HG03097 (cell line): ENCODE data around the gene IREB2.
"Not testable (repeated sequence)": the region's sequence is repeated elsewhere in the genome, so short reads cannot be mapped to it uniquely, and the experiment has no call there.

ENCODE experiments used
- ATAC-seq: cut with Tn5 transposase; IDR thresholded peaks from one replicate; pipeline ENCODE4 v1.9.1; 2021; ENCODE audit not compliant: unreplicated experiment, low FRiP score

Gene IREB2, protein sequence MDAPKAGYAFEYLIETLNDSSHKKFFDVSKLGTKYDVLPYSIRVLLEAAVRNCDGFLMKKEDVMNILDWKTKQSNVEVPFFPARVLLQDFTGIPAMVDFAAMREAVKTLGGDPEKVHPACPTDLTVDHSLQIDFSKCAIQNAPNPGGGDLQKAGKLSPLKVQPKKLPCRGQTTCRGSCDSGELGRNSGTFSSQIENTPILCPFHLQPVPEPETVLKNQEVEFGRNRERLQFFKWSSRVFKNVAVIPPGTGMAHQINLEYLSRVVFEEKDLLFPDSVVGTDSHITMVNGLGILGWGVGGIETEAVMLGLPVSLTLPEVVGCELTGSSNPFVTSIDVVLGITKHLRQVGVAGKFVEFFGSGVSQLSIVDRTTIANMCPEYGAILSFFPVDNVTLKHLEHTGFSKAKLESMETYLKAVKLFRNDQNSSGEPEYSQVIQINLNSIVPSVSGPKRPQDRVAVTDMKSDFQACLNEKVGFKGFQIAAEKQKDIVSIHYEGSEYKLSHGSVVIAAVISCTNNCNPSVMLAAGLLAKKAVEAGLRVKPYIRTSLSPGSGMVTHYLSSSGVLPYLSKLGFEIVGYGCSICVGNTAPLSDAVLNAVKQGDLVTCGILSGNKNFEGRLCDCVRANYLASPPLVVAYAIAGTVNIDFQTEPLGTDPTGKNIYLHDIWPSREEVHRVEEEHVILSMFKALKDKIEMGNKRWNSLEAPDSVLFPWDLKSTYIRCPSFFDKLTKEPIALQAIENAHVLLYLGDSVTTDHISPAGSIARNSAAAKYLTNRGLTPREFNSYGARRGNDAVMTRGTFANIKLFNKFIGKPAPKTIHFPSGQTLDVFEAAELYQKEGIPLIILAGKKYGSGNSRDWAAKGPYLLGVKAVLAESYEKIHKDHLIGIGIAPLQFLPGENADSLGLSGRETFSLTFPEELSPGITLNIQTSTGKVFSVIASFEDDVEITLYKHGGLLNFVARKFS

DNA sequence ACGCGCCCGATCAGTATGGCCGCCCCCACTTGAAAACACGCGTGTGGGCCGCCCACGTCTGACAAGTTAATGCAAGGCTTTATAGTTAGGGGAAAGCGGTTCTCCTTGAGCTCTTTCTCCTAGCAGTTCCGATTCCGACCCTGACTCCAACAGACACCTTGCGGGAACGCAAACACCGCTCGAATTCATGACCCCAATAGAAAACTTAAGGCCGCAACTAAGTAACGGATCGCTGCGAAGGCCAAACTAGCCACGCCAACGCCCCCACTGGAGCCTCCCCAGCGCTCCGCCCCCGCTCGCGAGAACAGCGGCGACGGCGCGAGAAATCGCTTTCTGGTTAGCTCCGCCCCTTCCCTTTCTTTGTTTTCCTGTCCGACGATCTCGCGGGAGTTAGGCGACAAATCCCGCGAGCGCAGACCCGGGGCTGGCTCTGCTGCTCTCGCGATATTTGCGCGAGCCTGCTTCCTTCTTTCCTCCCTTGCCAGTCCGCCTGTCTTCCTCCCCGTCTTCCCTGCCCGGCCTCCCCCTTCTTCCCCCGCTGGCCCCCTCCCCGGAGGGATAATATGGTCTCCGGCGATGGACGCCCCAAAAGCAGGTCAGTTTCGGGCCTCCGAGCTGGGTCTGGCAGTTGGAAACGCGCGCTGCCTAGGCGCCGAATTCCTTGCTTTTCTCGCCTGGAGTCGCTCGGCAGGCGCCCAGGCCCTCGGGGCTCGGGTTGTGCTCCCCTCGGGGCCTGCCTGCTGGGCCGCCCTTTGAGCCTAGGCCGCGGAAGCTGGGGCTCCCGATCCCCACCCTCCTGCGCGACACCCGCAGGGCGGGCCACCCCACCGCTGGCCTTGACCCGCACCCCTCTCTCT is at the start of gene IREB2:
Gene IREB2, plus strand, starts transcription at position 455 of the 857 bp plus-strand sequence. Its CDS starts 122 bp downstream, at position 577.
- ATAC-seq, result peak; percentile 82

DNA sequence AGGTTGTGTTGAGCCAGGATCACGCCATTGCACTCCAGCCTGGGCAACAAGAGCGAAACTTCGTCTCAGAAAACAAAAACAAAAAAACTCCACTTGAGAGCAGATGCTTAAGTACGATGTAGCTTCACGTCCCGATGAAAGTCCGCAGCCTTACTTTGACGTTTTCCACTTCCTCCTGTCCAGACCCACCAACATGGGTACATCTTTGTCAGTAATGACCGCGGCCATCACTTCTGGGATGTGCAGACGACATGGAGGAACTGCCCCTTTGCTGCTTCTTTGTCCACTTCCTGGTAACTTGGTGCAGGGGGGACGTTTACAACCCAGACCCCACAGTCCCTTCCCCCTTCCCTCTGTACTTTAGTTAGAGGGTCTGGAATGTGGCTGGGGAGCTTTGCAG is 49.2 kb upstream of the IREB2 start:
- ATAC-seq, result no peak

DNA sequence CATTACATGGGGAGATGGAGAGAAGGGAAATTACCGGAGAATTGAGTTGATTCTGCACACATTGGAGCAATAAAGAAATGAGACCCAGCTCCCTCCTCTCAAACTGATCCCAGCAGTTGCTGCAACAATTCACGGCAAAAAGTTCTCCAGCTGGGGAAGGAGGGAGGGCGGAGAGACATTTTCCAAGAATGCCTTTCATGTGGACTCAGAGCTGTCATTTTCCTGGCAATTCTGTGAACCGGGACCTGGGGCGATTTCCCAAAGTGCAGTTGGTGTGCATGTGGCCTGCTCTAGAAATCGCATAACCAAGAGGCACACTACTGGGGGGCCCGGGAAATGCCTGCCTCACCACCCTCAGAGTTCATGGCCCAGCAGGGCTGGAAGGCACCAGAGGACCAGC is 48.7 kb upstream of the IREB2 start:
- no peak for ATAC-seq

DNA sequence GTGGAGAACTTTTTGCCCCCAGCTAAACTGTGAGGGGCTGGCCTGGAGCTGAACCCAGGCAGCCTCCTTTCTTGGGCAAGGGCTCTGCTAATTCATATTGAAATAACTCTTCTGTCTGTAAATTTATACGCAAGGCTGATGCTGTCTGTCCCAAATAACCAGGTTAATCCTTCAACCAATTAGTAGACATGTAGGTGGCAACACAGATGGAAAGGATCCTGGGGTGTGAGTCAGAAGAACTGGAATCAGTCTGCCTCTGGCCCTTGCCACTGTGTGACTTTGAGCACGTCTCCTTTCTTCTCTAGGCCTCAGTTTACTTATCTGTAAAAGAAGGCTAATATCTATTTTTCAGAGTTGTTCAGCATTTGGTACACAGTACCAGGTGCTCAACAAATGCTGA is 48.3 kb upstream of the IREB2 start:
- ATAC-seq, result no peak

DNA sequence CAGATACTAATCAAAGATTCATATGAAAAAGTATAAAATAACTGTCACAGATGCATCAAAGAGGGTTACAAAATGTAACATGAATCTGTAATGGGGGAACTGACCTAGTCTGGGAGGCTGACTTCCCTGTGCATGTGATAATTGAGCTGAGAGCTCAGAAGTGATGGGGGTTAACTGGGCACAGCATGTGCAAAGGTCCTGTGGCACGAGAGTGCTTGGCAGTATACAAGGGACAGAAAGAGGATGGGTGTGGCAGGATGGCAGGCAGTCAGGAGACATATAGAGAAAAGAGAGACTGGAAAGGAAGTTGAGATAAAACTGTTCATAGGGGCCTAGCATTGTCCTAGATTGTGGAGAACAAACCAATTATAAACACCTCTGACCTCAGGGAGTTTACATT is 47.8 kb upstream of the IREB2 start:
- no peak for ATAC-seq

DNA sequence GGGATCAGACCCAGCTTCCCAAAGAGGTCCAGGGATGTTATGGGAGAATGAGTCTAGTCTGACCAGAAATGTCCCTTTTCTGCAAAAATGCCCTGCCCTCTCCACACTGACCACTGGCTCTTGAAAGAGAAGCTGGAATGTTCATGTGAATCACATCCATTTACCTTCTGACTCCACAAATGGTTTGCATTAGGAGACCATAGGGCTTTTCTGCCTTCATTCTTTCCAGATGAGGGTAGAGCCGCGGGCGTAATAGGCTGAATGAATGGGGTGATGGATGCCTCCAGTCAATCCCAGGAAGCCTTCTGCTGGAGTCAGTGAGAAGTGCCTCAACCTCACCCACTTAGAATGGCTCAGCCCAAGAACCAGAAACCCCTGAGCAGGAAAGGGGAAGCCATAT is 47.2 kb upstream of the IREB2 start:
- ATAC-seq, result no peak

DNA sequence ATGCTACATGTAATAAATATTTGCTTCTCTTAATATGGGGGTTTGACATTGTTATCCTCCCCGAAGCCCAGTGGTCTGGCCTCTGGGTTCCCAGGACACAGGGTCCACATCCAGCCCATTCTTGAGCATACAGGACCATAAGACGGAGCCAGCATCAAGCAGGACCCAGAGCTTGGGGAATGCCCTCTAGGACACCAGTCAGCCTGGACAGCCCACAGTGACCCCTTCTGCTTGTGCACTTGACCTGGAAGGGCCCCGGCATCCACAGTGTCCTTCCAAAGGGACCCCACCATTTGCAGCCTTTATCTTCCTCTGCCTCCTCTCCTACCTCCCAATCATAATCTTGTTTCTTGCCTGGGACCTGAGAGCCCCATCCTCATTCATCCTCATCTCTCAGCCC is 46.2 kb upstream of the IREB2 start:
- no peak for ATAC-seq

DNA sequence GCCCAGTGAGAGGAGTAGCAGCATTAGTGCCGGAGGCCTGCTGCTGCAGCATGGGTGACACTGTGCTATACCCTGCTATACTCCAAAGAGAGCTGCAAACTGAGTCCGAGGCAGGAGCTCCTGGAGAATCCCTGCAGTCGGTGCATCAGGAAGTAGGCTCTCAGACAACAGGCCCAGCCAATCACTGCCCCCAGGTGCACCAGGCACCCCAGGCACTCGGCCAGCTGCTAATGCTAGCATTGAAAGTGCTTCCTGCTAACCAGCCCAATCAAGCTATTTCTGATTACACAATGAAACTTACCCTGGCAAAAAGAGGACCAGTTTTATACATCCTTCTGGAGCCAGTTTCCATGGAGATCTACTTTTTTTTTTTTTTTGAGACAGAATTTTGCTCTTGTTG is 45.6 kb upstream of the IREB2 start:
- ATAC-seq, result no peak

DNA sequence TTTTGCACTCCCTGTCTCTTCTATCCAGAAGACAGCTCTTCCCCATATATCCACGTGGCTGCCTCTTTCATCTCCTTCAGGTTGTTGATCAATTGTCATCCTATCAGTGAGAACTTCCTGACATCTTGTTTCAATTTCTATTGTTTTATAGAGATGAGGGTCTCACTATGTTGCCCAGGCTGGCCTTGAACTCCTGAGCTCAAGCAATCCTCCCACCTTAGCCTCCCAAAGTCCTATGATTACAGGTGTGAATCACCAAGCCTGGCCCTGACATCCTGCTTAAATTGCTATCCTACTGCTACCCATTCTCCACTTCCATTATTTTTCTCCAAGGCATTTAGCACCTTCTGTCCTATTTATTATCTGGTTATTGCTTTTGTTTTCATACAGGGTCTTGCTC is 44.9 kb upstream of the IREB2 start:
- ATAC-seq, result no peak

DNA sequence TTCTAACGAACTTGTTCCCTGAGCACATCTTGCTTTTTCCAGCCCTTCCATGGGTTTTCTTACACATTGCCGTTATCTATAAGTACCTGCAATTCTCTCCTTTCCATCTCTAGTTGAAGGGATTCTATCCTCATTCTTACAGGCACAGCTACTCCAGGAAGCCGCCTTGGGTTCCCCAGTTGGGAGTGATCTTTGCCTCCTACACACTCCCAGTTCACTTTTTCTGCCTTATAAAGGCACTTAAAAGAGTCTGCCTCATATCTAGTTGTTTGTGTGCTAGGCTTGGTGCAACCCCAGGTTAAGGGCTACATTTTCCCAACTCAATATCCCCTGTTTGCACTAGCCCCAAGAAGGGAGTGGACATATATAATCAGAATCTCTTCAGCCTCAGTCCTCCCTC is 44.0 kb upstream of the IREB2 start:
- ATAC-seq, result no peak

DNA sequence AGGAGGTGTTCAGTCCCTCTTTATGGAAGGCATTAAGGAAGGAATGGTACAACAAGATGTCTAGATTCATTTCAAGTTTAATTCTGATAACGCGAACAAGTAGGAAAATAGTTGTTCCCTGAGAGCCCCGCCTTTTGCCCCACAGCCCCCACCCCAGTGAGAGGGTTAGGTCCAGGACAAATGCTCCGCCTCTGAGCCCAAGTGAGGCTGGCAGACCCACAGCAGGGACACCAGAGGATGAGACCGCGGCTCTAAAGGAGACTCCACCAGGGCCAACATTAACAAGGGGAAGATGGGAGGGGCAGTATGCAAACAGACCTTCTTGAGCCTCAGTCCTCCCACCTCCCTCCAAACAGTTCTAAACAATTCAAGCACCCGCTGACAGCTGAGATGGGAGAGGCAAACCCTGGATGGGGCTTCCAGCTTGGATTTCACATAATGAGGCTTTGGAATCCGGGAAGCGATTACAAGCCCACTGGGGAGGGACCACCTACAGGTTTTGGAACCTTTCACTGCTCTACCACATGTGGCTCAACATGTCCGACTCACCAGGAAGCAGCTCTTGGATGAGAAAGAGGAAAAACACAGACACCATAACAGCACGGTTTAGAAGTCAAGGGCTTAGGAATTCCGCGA is 42.9 kb upstream of the IREB2 start:
- no peak for ATAC-seq

DNA sequence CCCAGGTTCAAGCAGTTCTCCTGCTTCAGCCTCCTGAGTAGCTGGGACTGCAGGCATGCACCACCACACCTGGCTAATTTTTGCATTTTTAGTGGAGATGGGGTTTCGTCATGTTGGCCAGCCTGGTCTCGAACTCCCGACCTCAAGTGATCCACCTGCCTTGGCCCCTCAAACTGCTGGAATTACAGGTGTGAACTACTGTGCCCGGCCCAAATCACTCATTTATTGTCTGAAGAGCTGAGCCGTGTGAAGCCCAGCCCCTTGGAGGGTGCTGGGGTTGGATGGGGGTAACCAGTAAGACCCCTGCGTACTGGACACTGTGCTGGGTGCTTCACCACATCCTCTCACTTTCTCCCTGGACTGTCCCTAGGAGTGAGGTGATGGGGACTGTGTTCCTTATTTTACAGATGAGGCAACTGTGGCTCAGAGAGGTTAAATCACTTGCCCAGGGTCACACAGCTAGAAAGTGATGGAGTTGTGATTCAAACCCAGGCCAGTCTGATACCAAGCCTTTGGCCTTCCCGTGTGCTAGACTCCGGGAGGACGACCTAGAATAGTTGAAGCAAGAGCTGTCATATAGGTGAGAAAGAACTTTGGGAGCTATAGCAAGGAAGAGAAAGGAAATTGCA is 41.7 kb upstream of the IREB2 start:
- no peak for ATAC-seq

DNA sequence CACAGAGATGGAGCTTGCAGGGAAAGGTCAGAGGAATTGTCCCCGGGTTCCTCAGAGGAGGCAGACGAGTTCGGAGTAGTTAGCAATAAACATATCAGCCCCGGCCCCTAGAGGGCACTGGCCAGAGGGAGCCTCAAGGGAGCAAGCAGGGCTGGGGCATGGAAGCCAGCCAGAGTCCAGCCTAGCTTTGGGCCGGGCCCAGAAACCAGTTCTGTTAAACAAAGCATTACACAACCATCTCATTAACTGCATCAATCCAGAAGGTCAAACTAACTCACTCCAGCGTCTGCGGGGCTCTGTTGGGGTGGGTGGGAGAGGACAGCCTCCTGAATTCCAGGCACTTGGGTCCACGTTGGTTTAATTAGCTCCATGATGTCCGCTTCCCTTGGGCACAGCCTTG is 41.0 kb upstream of the IREB2 start:
- ATAC-seq, result no peak

DNA sequence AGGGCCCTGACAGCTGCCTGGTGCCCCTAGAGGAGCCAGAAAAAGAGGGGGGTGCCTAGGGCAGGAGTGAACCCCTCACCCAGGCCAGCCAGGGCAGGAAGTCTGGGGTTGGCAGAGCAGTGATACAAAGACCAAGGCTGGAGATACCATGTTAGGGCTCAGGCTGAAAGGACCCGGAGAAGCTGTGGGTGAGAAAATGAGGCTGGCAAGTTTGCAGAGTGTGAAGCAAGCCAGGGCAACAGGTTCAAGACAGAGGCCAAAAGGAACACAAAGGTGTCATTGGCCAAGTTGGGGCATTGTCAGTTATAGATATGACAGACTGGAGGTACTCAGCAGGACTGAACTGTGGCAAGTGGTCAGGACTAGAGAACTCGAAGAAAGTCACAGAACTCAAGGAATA is 40.6 kb upstream of the IREB2 start:
- ATAC-seq, result no peak

DNA sequence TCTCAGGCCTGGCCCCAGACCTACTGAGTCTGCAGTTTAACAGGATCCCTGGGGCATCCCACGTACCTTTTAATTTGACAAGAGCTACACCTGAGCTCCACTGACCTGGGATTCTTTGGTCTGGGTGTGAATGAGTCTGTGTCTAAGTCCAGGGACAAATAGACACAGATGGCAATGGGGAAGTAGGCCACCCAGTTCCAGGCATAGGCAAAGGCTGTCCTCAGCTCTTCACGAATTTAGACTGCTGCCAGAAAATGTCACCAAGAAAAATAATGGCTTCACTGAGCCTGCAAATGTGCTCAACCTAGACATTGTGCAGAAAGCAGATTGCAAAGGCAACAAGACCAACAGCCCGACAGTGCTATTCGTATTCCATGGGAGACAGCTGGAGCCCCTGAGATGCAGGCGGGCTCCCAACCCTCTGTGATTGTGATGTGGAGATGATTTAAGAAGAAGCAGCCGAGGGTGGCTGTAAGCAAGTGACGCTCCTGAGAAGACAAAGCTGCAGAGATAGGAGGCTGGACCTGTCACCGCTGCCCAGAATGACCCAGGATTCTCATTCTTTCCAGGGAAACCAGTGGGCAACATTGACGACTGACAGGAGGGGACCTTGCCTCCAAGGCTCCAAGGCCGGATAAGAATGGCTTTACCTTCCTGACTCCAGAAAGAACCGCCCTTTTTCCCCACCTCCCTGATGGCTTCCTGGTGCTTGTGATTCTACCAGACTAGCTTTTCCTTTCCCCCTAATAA is 39.8 kb upstream of the IREB2 start:
- ATAC-seq, result no peak

DNA sequence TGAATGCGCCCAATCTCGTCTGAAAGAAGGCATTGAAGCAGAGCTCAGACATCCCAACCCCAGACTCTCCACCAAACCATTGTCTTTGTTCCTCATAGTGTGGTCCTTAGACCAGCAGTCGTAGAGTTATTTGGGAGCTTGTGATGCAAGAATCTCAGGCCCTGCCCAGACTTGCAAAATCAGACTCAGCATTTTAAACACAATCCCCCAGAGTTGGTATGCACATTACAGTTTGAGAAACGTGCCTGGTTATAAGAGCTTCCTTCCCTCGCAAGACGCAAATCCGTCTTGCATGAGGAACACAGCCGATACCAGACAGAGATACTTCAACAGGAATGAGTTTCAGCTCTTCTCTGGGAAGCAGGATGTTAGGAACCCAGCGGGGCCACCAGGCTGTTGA is 38.9 kb upstream of the IREB2 start:
- no peak for ATAC-seq

DNA sequence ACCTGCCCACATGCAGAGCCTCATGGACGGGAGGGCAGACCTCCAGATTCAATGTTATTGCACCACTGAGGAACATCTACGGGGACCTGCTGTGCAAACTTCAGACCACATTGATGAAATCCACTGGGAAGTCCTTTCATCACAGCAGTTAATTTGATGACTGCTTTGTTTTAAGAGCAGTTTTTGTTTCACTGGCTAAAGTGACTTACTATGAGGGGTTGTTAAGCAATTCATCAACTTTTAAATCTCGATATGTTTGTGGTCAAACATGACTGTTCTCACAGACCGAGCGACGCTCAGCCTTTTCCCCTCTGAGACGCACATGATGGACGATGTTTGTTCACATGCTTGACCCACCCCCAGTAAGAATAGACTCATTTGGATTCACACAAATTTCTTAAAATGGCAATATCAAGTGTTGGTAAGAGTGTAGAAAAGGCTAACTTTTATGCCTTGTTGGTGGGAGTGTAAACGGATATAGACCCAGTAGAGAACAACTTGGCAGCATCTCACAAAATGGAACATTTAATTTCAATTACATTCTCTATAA is 35.9 kb upstream of the IREB2 start:
- no peak for ATAC-seq

DNA sequence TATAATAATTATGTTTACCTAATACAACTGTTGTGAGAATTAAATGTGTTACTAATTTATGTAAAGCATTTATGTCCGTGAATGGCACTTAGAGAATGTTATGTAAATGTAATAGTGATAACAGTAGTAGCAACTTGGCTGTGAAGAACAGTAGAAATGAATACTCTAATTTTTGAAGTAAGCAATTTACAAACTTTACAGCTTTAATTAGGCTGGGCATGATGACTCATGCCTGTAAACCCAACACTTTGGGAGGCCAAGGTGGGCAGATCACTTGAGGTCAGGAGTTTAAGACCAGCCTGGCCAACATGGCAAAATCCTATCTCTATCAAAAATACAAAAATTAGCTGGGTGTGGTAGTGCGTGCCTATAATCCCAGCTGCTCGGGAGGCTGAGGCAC is 33.9 kb upstream of the IREB2 start:
- no peak for ATAC-seq

DNA sequence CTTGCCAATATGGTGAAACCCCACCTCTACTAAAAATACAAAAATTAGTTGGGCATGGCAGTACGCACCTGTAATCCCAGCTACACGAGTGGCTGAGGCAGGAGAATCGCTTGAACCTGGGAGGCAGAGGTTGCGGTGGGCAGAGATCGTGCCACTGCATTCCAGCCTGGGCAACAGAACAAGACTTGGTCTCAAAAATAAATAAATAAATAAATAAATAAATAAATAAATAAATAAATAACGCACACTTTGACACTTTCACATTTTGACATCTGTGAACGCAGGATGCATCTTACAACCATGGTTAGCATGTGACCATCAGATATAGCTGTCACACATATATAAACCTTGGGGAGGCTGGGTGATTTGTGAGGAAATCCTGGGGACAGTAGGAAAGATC is 33.2 kb upstream of the IREB2 start:
- not testable (repeated sequence) for ATAC-seq
